HL-60 (cell line): ENCODE data around the gene ZFYVE9.

Experiments used
- POLR2AphosphoS5 ChIP-seq: IDR thresholded peaks from 2 replicates; pipeline ENCODE4 v1.6.1; 2012; ENCODE audit warnings: low read depth
- TF ChIP-seq, protein P1 (sequence below): IDR thresholded peaks from one replicate; pipeline ENCODE4 v1.5.1; 2011; ENCODE audit warnings: low read length, control low read depth, inconsistent platforms; ENCODE audit not compliant: insufficient read depth

DNA sequence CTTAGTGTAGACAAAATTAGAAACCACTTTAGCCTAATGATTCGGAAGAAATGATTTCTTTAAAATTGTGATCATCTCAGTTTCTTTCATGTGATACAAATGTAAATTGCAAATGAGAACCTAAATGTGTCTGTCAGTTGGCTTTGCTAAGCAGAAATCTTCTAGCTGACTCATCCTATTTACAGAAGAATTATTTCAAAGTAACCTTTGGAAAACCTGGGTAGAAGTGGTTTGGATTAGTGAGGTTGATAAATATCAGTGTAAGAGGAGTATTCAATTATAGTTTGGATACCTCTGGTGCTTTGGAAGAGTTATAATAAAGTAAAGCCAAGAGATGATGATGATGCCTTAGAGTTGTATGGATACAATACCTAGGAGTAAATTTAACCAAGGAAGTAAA lies 186.7 kb downstream of the ZFYVE9 start:
- TF ChIP-seq, protein P1, sequence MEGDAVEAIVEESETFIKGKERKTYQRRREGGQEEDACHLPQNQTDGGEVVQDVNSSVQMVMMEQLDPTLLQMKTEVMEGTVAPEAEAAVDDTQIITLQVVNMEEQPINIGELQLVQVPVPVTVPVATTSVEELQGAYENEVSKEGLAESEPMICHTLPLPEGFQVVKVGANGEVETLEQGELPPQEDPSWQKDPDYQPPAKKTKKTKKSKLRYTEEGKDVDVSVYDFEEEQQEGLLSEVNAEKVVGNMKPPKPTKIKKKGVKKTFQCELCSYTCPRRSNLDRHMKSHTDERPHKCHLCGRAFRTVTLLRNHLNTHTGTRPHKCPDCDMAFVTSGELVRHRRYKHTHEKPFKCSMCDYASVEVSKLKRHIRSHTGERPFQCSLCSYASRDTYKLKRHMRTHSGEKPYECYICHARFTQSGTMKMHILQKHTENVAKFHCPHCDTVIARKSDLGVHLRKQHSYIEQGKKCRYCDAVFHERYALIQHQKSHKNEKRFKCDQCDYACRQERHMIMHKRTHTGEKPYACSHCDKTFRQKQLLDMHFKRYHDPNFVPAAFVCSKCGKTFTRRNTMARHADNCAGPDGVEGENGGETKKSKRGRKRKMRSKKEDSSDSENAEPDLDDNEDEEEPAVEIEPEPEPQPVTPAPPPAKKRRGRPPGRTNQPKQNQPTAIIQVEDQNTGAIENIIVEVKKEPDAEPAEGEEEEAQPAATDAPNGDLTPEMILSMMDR: no peak
- TF ChIP-seq POLR2AphosphoS5: no peak
